ENCODE data around the gene DLX5.

DLX5 gene

DNA sequence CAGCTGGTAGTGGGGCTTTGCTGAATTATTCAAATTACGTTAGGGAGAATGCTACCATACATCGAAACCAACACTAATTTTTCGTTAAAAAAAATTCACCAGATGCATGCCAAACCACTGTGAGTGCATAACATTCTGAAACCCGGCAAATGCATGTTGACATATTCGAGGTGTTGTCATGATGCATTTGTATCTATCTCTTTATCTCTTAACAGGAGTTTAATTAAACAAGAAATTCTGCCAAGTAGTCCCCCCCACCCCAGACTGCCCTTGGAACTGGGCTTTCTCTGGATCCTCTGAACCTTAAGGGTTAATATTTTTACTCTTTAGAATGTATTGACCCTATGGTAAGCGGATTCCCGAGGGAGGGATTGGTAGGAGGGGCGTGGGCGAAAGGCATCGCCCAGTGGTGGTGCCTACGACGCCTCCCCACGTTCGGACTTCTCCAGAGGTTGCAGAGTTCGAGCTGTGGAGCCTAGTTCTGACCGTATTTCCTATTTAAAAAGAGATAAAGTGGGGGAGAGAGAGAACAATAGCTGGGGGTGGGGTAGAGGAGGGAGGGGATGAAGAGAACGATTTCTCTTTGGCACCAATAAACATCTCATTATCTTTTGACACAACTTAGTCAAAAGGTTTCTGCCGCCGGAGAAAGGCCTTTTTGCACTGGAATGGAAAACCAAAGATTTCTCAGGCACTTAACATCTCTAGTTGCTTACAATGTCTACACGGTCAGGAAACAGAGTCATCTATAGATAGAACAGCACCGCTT is 12.1 kb downstream of the DLX5 start:
- TF ChIP-seq, protein P1, sequence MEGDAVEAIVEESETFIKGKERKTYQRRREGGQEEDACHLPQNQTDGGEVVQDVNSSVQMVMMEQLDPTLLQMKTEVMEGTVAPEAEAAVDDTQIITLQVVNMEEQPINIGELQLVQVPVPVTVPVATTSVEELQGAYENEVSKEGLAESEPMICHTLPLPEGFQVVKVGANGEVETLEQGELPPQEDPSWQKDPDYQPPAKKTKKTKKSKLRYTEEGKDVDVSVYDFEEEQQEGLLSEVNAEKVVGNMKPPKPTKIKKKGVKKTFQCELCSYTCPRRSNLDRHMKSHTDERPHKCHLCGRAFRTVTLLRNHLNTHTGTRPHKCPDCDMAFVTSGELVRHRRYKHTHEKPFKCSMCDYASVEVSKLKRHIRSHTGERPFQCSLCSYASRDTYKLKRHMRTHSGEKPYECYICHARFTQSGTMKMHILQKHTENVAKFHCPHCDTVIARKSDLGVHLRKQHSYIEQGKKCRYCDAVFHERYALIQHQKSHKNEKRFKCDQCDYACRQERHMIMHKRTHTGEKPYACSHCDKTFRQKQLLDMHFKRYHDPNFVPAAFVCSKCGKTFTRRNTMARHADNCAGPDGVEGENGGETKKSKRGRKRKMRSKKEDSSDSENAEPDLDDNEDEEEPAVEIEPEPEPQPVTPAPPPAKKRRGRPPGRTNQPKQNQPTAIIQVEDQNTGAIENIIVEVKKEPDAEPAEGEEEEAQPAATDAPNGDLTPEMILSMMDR (IDR thresholded peaks at IDR 0.05; ENCODE audit: insufficient read depth, low read depth, low read length, missing control alignments) = no peak
- DNase-seq (ENCODE audit: low read depth) = no peak
- no peak overlapping the region for H3K4me3 ChIP-seq (ENCODE audit: low read length)

GRCh38 chr7:97011536-97012364 is 12.9 kb downstream of the DLX5 start:
- TF ChIP-seq, protein P1 (IDR thresholded peaks at IDR 0.05; ENCODE audit: insufficient read depth, low read depth, low read length, missing control alignments) = no peak
- no peak for DNase-seq (ENCODE audit: low read depth)
- no peak overlapping the region for H3K4me3 ChIP-seq (ENCODE audit: low read length)

- H3K4me3 ChIP-seq (ENCODE audit: low read length) = no peak overlapping the region
- TF ChIP-seq, protein P1 (IDR thresholded peaks at IDR 0.05; ENCODE audit: insufficient read depth, low read depth, low read length, missing control alignments) = no peak
- no peak for DNase-seq (ENCODE audit: low read depth)
Measured at GRCh38 chr7:97011104-97011503, 13.5 kb downstream of the DLX5 start.

DNA sequence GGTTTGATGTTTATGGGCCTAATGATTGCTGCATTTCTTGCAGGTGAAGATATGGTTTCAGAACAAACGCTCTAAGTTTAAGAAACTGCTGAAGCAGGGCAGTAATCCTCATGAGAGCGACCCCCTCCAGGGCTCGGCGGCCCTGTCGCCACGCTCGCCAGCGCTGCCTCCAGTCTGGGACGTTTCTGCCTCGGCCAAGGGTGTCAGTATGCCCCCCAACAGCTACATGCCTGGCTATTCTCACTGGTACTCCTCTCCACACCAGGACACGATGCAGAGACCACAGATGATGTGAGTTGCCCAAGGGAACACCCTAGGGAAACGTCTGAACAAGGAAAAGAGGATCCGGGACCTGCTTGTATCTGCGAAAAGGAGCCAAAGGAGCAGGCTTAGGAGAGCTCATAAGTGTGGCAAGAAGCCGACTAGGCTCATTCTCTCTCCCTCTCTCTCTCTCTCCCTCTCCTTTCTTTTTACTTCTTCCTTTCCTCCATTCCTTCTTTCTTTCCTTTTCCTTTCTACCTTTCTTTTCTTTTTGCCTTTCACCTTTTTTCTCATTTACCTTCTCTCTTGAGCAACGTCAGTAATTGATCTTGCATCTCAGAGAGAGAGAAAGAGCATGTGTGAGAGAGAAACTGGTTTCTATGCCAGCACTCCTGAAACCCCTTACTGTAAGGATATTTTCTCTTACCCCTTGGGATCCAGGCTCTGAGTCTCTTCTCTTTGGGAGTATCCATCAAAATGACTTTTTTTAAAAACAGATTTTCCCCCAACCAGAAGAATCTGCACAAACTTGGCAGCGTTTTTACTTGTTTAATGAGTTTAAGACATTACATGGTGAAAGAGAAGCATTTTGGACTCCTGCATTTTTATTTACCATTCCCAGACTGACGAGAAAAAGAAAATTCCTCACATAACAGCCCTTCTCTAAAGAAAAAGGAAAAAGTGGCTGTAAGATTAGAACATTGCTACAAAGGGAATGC is 14.6 kb downstream of the DLX5 start:
- TF ChIP-seq, protein P1 (IDR thresholded peaks at IDR 0.05; ENCODE audit: insufficient read depth, low read depth, low read length, missing control alignments) = no peak
- no peak for DNase-seq (ENCODE audit: low read depth)
- no peak overlapping the region for H3K4me3 ChIP-seq (ENCODE audit: low read length)

DNA sequence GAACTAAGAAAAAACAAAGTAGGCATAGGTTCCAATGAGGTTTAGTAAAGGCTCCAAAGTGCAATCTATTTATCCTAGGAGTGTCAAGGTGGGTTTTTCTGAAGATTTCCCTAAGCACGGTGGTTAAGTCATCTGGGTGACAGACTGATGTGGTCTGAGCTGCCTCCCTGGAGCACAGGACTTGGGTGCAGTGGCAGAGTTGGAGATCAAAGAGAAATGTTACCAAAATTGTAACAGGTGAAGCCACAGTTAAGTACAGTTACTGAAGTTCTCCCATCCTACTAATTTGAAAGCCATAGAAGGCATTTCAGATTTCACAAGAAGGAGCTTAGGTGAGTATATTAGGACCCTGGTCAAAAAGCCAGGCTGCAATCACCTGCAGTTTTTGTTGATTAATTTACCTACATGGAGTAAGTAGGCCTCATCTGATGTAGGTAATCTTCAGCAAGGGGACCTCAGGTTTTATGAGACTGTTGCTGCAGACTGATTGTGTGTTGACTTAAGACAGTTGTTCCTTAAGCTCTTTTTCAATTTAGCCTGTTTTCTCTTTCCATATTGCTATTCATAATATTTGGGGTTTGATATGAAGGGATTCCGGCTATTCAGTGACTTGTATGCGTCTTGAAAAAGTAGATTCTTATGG is 16.2 kb downstream of the DLX5 start:
- TF ChIP-seq, protein P1 (IDR thresholded peaks at IDR 0.05; ENCODE audit: insufficient read depth, low read depth, low read length, missing control alignments) = no peak
- no peak for DNase-seq (ENCODE audit: low read depth)
- no peak overlapping the region for H3K4me3 ChIP-seq (ENCODE audit: low read length)

DNA sequence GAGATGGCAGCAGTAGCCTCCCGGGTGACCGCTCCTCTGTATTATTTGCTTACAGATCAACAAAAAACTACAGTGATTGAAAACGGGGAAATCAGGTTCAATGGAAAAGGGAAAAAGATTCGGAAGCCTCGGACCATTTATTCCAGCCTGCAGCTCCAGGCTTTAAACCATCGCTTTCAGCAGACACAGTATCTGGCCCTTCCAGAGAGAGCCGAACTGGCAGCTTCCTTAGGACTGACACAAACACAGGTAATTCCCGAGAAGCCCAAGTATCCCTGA is 17.1 kb downstream of the DLX5 start:
- no peak overlapping the region for H3K4me3 ChIP-seq (ENCODE audit: low read length)
- no peak for DNase-seq (ENCODE audit: low read depth)
- TF ChIP-seq, protein P1 (IDR thresholded peaks at IDR 0.05; ENCODE audit: insufficient read depth, low read depth, low read length, missing control alignments) = no peak

All from epithelial cell of esophagus (primary cell).